Gastrocnemius medialis (tissue), 4 donors: ENCODE data around the gene DNMT1. TPM values are rescaled to one million over a fixed set of nuclear protein-coding genes. Genes with fewer than 3 reads are reported as not detected.
"Not testable (repeated sequence)": the region's sequence is repeated elsewhere in the genome, so short reads cannot be mapped to it uniquely, and the experiment has no call there.

Experiments used
- ATAC-seq, 2 donors: fragments of 150-250 bp; one replicate each; pipeline ENCODE4 v1.9.1; 2016
- DNase-seq, 2 donors: peaks; one replicate each; pipeline ENCODE4 v3.0.0-alpha.2; 2019
- H3K27ac ChIP-seq, 4 donors: fragments of 200-600 bp; sonication (generic); 1 replicate in 1 of 4; 2 replicates in 3 of 4; pipeline ENCODE4 v1.5.1; 2016 to 2018; ENCODE audit warnings: mild to moderate bottlenecking in 2 of 4, moderate library complexity in 1 of 4
- H3K27me3 ChIP-seq, 3 donors: fragments of 200-600 bp; sonication (generic) in 2 of 3; 1 replicate in 1 of 3; 2 replicates in 2 of 3; pipeline versions ENCODE4 v1.5.1 to v1.6.0; 2016 to 2019; ENCODE audit warnings: mild to moderate bottlenecking in 1 of 3, moderate library complexity in 1 of 3
- H3K36me3 ChIP-seq, 2 donors: fragments of 200-600 bp; sonication (generic) in 1 of 2; one replicate each; pipeline ENCODE4 v1.5.1; 2017 to 2018
- H3K4me1 ChIP-seq, 2 donors: fragments of 200-600 bp; sonication (generic) in 1 of 2; one replicate each; pipeline ENCODE4 v1.5.1; 2016 to 2017; ENCODE audit warnings: mild to moderate bottlenecking in 2 of 2
- H3K4me3 ChIP-seq, 4 donors: fragments of 200-600 bp; sonication (generic) in 3 of 4; 1 replicate in 1 of 4; 2 replicates in 3 of 4; pipeline ENCODE4 v1.5.1; 2016 to 2019; ENCODE audit warnings: mild to moderate bottlenecking in 2 of 4
- H3K9me3 ChIP-seq, 3 donors: fragments of 200-600 bp; sonication (generic) in 2 of 3; 1 replicate in 1 of 3; 2 replicates in 2 of 3; pipeline ENCODE4 v1.5.1; 2016 to 2019
- POLR2A ChIP-seq, 2 donors: fragments of 450-650 bp; IDR thresholded peaks; one replicate each; pipeline ENCODE4 v1.6.1; 2017; ENCODE audit warnings: antibody characterized with exemption in 2 of 2, mild to moderate bottlenecking in 2 of 2, moderate library complexity in 2 of 2
- in situ Hi-C, 4 donors: fragments of 200-750 bp; cut with MboI; loops; one replicate each; pipeline versions ENCODE4 v1.15.0 to v1.8.0; 2017; ENCODE audit warnings: low sequenced_read_pairs in 4 of 4
- intact Hi-C: fragments of 100-400 bp; cut with DNase I; formaldehyde crosslinking; loops from one replicate; pipeline ENCODE4 v1.15.1; 2023; ENCODE audit warnings: low total_unique reads
- total RNA-seq, 4 donors: library from RNA; depleted of rRNA; stranded (reverse); fragments of >200 nt; gene quantifications; one replicate each; pipeline versions ENCODE4 v1.1.0 to v1.2.3, GENCODE V29; 2016
- TF ChIP-seq, protein P1 (sequence below), 5 experiments: fragments of 450-650 bp in 3 of 5; fragments of 200-600 bp in 2 of 5; sonication (generic) in 2 of 5; IDR thresholded peaks in 4 of 5; conservative IDR thresholded peaks in 1 of 5; 1 replicate in 4 of 5; 2 replicates in 1 of 5; pipeline ENCODE4 v1.5.1; 2016 to 2019; ENCODE audit warnings: antibody characterized with exemption in 5 of 5, mild to moderate bottlenecking in 3 of 5, moderate library complexity in 3 of 5

The DNMT1 gene
- total RNA-seq, 4 donors from 2014 or later = 11.5 to 43.0 (median 17.7) TPM

DNA sequence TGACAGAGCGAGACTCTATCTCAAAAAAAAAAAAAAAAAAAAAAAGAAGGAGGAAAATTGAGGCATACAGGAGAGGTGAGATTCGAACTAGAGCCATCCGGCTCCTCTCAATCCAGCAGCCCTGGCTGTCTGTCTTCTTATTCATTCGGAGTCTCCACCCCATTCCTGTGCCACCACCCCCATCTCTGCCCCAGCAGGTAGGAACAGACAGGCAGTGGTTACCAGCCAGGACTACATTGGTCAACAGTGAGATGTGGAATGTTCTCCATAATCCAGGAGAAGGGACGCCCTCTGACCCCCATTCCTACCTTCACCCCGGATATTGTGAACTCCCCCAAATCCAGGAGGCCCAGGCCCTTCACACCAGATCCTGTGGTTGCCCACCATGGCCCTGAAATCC, 42.9 kb upstream of the DNMT1 start:
- no peak for DNase-seq
- TF ChIP-seq, protein P1, sequence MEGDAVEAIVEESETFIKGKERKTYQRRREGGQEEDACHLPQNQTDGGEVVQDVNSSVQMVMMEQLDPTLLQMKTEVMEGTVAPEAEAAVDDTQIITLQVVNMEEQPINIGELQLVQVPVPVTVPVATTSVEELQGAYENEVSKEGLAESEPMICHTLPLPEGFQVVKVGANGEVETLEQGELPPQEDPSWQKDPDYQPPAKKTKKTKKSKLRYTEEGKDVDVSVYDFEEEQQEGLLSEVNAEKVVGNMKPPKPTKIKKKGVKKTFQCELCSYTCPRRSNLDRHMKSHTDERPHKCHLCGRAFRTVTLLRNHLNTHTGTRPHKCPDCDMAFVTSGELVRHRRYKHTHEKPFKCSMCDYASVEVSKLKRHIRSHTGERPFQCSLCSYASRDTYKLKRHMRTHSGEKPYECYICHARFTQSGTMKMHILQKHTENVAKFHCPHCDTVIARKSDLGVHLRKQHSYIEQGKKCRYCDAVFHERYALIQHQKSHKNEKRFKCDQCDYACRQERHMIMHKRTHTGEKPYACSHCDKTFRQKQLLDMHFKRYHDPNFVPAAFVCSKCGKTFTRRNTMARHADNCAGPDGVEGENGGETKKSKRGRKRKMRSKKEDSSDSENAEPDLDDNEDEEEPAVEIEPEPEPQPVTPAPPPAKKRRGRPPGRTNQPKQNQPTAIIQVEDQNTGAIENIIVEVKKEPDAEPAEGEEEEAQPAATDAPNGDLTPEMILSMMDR (IDR thresholded peaks at IDR 0.05 in 4 of 5, conservative IDR thresholded peaks at IDR 0.05 in 1 of 5) = no peak
- no peak for TF ChIP-seq POLR2A (IDR thresholded peaks at IDR 0.05)
- intact Hi-C loops = no loop called here
- Histone ChIP-seq H3K27me3 (no peaks in the 10 kb centered on the region), H3K9me3 (no peaks in the 10 kb centered on the region), H3K4me1 (no peaks in the 10 kb centered on the region), H3K36me3 (no peaks in the 10 kb centered on the region), H3K27ac (peak overlapping the region; percentile 4 to 54 (median 24)), H3K4me3 (no peak overlapping the region)
- ATAC-seq = no peak
- in situ Hi-C loops = loop anchor here in 2 of 4 donors (25.0 kb wide), 1 partner anchor 300 kb away; the partner anchor contains the start of gene OLFM2 (in 2 of the 2)

DNA sequence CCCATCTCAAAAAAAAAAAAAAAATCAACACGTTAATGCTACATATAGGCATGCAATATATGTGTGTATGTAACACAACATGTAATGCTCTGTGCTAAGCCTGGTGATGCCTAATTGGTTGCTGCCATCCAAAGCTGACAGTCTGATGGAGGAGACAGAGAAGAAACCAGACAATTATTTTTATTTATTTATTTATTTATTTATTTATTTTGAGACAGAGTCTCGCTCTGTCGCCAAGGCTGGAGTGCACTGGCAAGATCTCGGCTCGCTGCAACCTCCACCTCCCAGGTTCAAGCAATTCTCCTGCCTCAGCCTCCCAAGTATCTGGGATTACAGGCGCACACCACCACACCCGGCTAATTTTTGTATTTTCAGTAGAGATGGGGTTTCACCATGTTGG, 40.7 kb upstream of the DNMT1 start:
- H3K4me1 ChIP-seq, intact Hi-C loops, ATAC-seq, H3K36me3 ChIP-seq, H3K9me3 ChIP-seq, H3K27me3 ChIP-seq, H3K4me3 ChIP-seq, DNase-seq: not testable (repeated sequence)
- in situ Hi-C loops = loop anchor here in 2 of 4 donors (25.0 kb wide), 1 partner anchor 298 kb away; the partner anchor contains the start of gene OLFM2 (in 2 of the 2)
- H3K27ac ChIP-seq = peak overlapping the region; percentile 65 to 80 (median 74)

DNA sequence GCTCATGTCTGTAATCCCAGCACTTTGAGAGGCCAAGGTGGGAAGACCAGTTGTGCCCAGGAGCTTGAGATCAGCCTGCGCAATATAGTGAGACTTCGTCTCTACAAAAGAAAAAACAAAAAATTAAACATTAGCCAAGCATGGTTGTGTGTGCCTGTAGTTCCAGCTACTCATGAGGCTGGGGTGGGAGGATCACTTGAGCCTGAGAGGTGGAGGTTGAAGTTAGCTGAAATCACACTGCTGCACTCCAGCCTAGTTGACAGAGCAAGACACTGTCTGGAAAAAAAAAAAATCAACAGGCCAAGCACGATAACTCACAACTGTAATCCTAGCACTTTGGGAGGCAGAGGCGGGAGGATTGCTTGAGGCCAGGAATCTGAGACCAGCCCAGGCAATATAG, 40.2 kb upstream of the DNMT1 start:
- H3K36me3 ChIP-seq = no peaks in the 10 kb centered on the region
- peaks cover 0 to 9% of the 10 kb centered on the region in 2 donors for H3K4me1 ChIP-seq
- H3K9me3 ChIP-seq = no peaks in the 10 kb centered on the region
- H3K4me3 ChIP-seq = no peak overlapping the region
- ATAC-seq (no peak), DNase-seq (no peak)
- in situ Hi-C loops = loop anchor here in 2 of 4 donors (25.0 kb wide), 1 partner anchor 298 kb away; the partner anchor contains the start of gene OLFM2 (in 2 of the 2)
- TF ChIP-seq, protein P1 (IDR thresholded peaks at IDR 0.05 in 4 of 5, conservative IDR thresholded peaks at IDR 0.05 in 1 of 5) = no peak
- no peak for TF ChIP-seq POLR2A (IDR thresholded peaks at IDR 0.05)
- peaks cover 8 to 14% (median 13%) of the 10 kb centered on the region in 3 donors for H3K27me3 ChIP-seq
- intact Hi-C loops = no loop called here
- H3K27ac ChIP-seq = no peak overlapping the region

DNA sequence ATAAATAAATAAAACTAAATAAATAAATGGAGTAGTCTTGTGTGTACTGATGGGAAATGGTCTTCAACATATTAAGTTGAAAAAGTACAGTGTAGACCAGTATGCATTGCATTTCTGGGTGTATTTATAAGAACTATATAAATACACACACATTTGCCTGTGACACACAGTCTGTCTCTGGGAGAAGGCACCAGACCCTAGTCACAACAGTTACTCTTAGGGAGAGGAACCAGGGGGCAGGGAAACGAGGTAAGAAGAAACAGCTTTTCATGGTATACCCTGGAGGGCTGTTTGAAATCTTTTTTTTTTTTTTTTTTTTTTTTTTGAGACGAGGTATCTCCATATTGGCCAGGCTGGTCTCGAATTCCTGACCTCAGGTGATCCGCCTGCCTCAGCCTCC, 39.2 kb upstream of the DNMT1 start:
- no peaks in the 10 kb centered on the region for H3K9me3 ChIP-seq

DNA sequence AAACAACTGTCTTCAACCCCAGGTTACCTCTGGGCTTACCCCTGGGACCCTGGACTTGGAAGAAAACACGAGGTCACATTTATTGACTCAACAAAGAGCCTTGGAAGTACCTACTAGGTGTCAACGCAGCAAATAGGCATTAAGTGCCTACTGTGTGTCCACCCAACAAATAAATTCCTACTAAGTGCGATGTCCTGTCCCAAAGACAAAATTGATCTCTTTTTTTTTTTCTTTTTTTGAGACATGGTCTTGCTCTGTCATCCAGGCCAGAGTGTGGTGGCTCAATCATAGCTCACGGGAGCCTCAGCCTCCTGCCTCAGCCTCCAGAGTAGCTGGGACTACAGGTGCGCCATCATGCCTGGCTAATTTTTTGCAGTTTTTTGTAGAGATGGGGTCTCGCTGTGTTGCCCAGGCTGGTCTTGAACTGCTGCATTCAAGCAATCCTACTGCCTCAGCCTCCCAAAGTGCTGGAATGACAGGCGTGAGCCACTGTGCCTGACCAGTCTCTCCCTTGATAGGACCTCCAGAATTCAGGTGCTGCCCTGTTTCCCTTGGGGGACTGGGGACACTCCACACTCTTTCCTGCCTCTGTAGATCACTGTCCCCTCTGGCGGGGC, 37.0 kb upstream of the DNMT1 start:
- intact Hi-C loops (no loop called here), in situ Hi-C loops (loop anchor here in 2 of 4 donors (25.0 kb wide), 1 partner anchor 294 kb away; the partner anchor contains the start of gene OLFM2 (in 2 of the 2))
- no peaks in the 10 kb centered on the region for H3K36me3 ChIP-seq
- ATAC-seq (no peak), DNase-seq (no peak)
- TF ChIP-seq, protein P1 (IDR thresholded peaks at IDR 0.05 in 4 of 5, conservative IDR thresholded peaks at IDR 0.05 in 1 of 5) = no peak
- TF ChIP-seq POLR2A (IDR thresholded peaks at IDR 0.05) = no peak
- H3K9me3 ChIP-seq = no peaks in the 10 kb centered on the region
- H3K4me3 ChIP-seq = peak overlapping the region; percentile 69 to 87 (median 76)
- H3K27ac ChIP-seq = peak overlapping the region; percentile 70 to 84 (median 79)
- H3K4me1 ChIP-seq = peaks cover 3 to 13% of the 10 kb centered on the region in 2 donors
- H3K27me3 ChIP-seq = peaks cover 8 to 25% (median 19%) of the 10 kb centered on the region in 3 donors

More for the DNA sequence above, 39.2 kb upstream of the DNMT1 start:
- Histone ChIP-seq H3K4me3 (no peak overlapping the region), H3K4me1 (peaks cover 3 to 13% of the 10 kb centered on the region in 2 donors), H3K36me3 (no peaks in the 10 kb centered on the region), H3K27me3 (peaks cover 8 to 19% (median 19%) of the 10 kb centered on the region in 3 donors), H3K27ac (no peak overlapping the region)
- intact Hi-C loops (no loop called here), in situ Hi-C loops (loop anchor here in 2 of 4 donors (25.0 kb wide), 1 partner anchor 297 kb away; the partner anchor contains the start of gene OLFM2 (in 2 of the 2))
- TF ChIP-seq, protein P1 (IDR thresholded peaks at IDR 0.05 in 4 of 5, conservative IDR thresholded peaks at IDR 0.05 in 1 of 5) = no peak
- TF ChIP-seq POLR2A (IDR thresholded peaks at IDR 0.05) = no peak
- no peak for DNase-seq
- ATAC-seq = no peak
